ENCODE results near the gene ENO4. TPM values are rescaled to one million over a fixed set of nuclear protein-coding genes. Genes with fewer than 3 reads are reported as not detected.
A peak's percentile ranks its signal among the peaks of the same experiment; 100 is the strongest.

ENO4 gene
- total and polyA plus RNA-seq, 12 donors, result 0.11 to 0.19 (median 0.13) TPM; not detected in 9

- Histone ChIP-seq H3K4me1 (no peaks in the 10 kb centered on the region), H3K4me3 (no peak overlapping the region), H3K27ac (no peak overlapping the region), H3K9me3 (no peaks in the 10 kb centered on the region), H3K36me3 (no peaks in the 10 kb centered on the region), H3K27me3 (peaks cover 0 to 25% (median 0%) of the 10 kb centered on the region in 7 donors)
- no peak for ATAC-seq
- 61 to 64% methylated on average over 17 of the region's 17 CpGs for WGBS, 2 donors
- DNase-seq, result no peak
- TF ChIP-seq CTCF (IDR thresholded peaks at IDR 0.05), result no peak
- intact Hi-C loops (cut with DNase I), result no loop called here
These were observed 15.0 kb upstream of the ENO4 start for GRCh38 chr10:116833986-116834985.

- no peak for DNase-seq
- no peaks in the 10 kb centered on the region for H3K9me3 ChIP-seq
- peaks cover 0 to 25% (median 0%) of the 10 kb centered on the region in 7 donors for H3K27me3 ChIP-seq
- H3K4me1 ChIP-seq, result no peaks in the 10 kb centered on the region
- no peak for TF ChIP-seq CTCF (IDR thresholded peaks at IDR 0.05)
- no peaks in the 10 kb centered on the region for H3K36me3 ChIP-seq
- H3K27ac ChIP-seq, result peak overlapping the region in 1 of 10 donors; percentile 52
- no peak for ATAC-seq
- intact Hi-C loops (cut with DNase I), result no loop called here
- 60 to 64% methylated on average over 7 of the region's 7 CpGs for WGBS, 2 donors
- no peak overlapping the region for H3K4me3 ChIP-seq
These were observed 13.6 kb upstream of the ENO4 start for GRCh38 chr10:116835658-116836057.

- DNase-seq, result no peak
These were observed 13.2 kb upstream of the ENO4 start for GRCh38 chr10:116836083-116836482.

More at GRCh38 chr10:116836083-116836482, 13.2 kb upstream of the ENO4 start:
- Histone ChIP-seq H3K36me3 (no peaks in the 10 kb centered on the region), H3K4me1 (no peaks in the 10 kb centered on the region), H3K9me3 (no peaks in the 10 kb centered on the region), H3K27me3 (peaks cover 0 to 25% (median 0%) of the 10 kb centered on the region in 7 donors), H3K4me3 (no peak overlapping the region), H3K27ac (peak overlapping the region in 1 of 10 donors; percentile 52)
- 31 to 34% methylated on average over 4 of the region's 4 CpGs for WGBS, 2 donors
- no peak for TF ChIP-seq CTCF (IDR thresholded peaks at IDR 0.05)
- intact Hi-C loops (cut with DNase I), result no loop called here
- ATAC-seq, result peak in 3 of 8 donors; percentile 39 to 60 (median 50)

Data from heart right ventricle (tissue), 16 donors.